Measurements from ENCODE around the gene GTPBP3. TPM values are rescaled to one million over a fixed set of nuclear protein-coding genes. Genes with fewer than 3 reads are reported as not detected.
A peak's percentile ranks its signal among the peaks of the same experiment; 100 is the strongest.

GTPBP3 gene
- total and polyA plus RNA-seq, 8 donors = 11.2 to 93.9 (median 20.3) TPM

DNA sequence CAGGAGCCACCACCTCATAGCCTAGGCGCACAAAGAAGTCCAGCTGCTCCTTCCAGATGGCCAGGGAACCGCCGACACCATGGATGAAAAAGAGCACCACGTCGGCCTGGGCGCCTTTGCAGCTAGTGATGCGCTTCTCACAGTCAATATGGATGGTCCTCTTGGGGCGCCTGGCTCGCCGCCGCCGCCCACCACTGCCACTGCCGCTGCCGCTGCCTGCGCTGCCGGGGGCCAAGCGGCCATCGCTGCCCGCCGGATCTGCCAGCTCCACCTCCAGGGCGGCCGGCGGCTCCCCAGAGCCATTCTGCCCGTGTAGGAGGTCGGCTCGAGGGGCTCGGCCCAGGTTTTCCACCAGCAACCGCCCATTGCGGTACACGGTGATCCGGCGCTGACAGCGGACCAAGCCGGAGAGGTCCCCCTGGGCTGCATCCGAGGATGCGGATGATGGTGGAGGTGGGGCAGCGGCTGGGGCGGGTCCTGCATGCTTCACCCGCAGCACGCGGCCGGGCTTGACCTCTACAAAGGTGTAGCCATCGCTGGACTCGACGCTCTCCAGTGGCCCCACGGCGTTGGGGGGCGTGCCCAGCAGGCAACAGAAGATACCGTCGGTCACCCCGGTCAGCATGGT, 36.2 kb upstream of the GTPBP3 start:
- H3K27me3 ChIP-seq = no peaks in the 10 kb centered on the region
- no peak overlapping the region for H3K27ac ChIP-seq
- TF ChIP-seq EP300 (IDR thresholded peaks at IDR 0.05) (no peak), POLR2AphosphoS5 (IDR thresholded peaks at IDR 0.05) (no peak), CTCF (IDR thresholded peaks at IDR 0.05) (no peak), POLR2A (IDR thresholded peaks at IDR 0.05) (no peak)
- H3K4me3 ChIP-seq = no peak overlapping the region
- DNase-seq = no peak
- peaks cover 0 to 5% (median 0%) of the 10 kb centered on the region in 4 donors for H3K9me3 ChIP-seq
- H3K4me1 ChIP-seq = peaks cover 9 to 55% (median 44%) of the 10 kb centered on the region in 4 donors
- H3K36me3 ChIP-seq = peaks cover 0 to 30% (median 17%) of the 10 kb centered on the region in 4 donors
- 86 to 96% (median 94%) methylated on average over 7 to 51 of the region's 51 CpGs for WGBS, 5 donors
- intact Hi-C loops (cut with DNase I; ENCODE audit: low total_unique reads) = no loop called here

GRCh38 chr19:17302391-17303166, 34.8 kb upstream of the GTPBP3 start:
- no peak for DNase-seq
- H3K4me1 ChIP-seq = peaks cover 21 to 70% (median 57%) of the 10 kb centered on the region in 4 donors
- H3K27ac ChIP-seq = peak overlapping the region; percentile 66 to 92 (median 90)
- WGBS, 5 donors = 11 to 44% (median 15%) methylated on average over 4 to 29 of the region's 29 CpGs
- no peak for TF ChIP-seq EP300 (IDR thresholded peaks at IDR 0.05)
- TF ChIP-seq POLR2AphosphoS5 (IDR thresholded peaks at IDR 0.05) = no peak
- TF ChIP-seq POLR2A (IDR thresholded peaks at IDR 0.05) = no peak
- TF ChIP-seq CTCF (IDR thresholded peaks at IDR 0.05) = no peak
- intact Hi-C loops (cut with DNase I; ENCODE audit: low total_unique reads) = no loop called here
- H3K36me3 ChIP-seq = peaks cover 0 to 30% (median 17%) of the 10 kb centered on the region in 4 donors
- H3K9me3 ChIP-seq = peaks cover 0 to 5% (median 0%) of the 10 kb centered on the region in 4 donors
- peak overlapping the region; percentile 61 to 89 (median 72) for H3K4me3 ChIP-seq
- H3K27me3 ChIP-seq = no peaks in the 10 kb centered on the region

- 1 to 2% (median 2%) methylated on average over 13 to 52 of the region's 52 CpGs for WGBS, 5 donors
- Histone ChIP-seq H3K9me3 (peaks cover 0 to under 1% (median 0%) of the 10 kb centered on the region in 4 donors), H3K27me3 (no peaks in the 10 kb centered on the region), H3K36me3 (peaks cover 0 to 25% (median 15%) of the 10 kb centered on the region in 4 donors), H3K27ac (peak within 1 kb of the TSS; percentile 66 to 92 (median 90)), H3K4me1 (peaks cover 21 to 71% (median 59%) of the 10 kb centered on the region in 4 donors), H3K4me3 (peak within 1 kb of the TSS; percentile 61 to 89 (median 72))
- peak; percentile 97 to 98 for DNase-seq
- intact Hi-C loops (cut with DNase I; ENCODE audit: low total_unique reads) = no loop called here
- TF ChIP-seq CTCF (IDR thresholded peaks at IDR 0.05) (peak in 5 of 7 experiments; percentile 46 to 80 (median 73)), POLR2A (IDR thresholded peaks at IDR 0.05) (no peak), POLR2AphosphoS5 (IDR thresholded peaks at IDR 0.05) (peak in 2 of 3 donors; percentile 59 to 81), EP300 (IDR thresholded peaks at IDR 0.05) (no peak)
These were observed 34.0 kb upstream of the GTPBP3 start, which contains the start of gene ABHD8 for GRCh38 chr19:17303167-17303939. Gene ABHD8, minus strand, starts transcription at chr19:17303425. Its CDS starts 1,809 bp downstream, at chr19:17301616.

- no peaks in the 10 kb centered on the region for H3K27me3 ChIP-seq
- H3K4me1 ChIP-seq = peaks cover 24 to 75% (median 61%) of the 10 kb centered on the region in 4 donors
- DNase-seq = peak in 1 of 2 donors; percentile 36
- H3K9me3 ChIP-seq = no peaks in the 10 kb centered on the region
- peak overlapping the region in 4 of 5 donors; percentile 77 to 92 (median 91) for H3K27ac ChIP-seq
- no peak for TF ChIP-seq CTCF (IDR thresholded peaks at IDR 0.05)
- no peak for TF ChIP-seq EP300 (IDR thresholded peaks at IDR 0.05)
- TF ChIP-seq POLR2AphosphoS5 (IDR thresholded peaks at IDR 0.05) = no peak
- TF ChIP-seq POLR2A (IDR thresholded peaks at IDR 0.05) = no peak
- peak overlapping the region in 3 of 4 donors; percentile 61 to 73 (median 71) for H3K4me3 ChIP-seq
- peaks cover 0 to 19% (median 12%) of the 10 kb centered on the region in 4 donors for H3K36me3 ChIP-seq
- intact Hi-C loops (cut with DNase I; ENCODE audit: low total_unique reads) = no loop called here
- 57 to 79% (median 69%) methylated on average over 12 of the region's 12 CpGs for WGBS, 5 donors
These were observed 33.4 kb upstream of the GTPBP3 start for GRCh38 chr19:17303940-17304267.
